ENCODE data around the gene GRK2. TPM values are rescaled to one million over a fixed set of nuclear protein-coding genes. Genes with fewer than 3 reads are reported as not detected.

Gene GRK2
- total and polyA plus RNA-seq, 2 of the 8 experiments (the other 6 are each of a cell fraction or from before 2014, with no cell fraction given), result 47.3 to 49.7 TPM

DNA sequence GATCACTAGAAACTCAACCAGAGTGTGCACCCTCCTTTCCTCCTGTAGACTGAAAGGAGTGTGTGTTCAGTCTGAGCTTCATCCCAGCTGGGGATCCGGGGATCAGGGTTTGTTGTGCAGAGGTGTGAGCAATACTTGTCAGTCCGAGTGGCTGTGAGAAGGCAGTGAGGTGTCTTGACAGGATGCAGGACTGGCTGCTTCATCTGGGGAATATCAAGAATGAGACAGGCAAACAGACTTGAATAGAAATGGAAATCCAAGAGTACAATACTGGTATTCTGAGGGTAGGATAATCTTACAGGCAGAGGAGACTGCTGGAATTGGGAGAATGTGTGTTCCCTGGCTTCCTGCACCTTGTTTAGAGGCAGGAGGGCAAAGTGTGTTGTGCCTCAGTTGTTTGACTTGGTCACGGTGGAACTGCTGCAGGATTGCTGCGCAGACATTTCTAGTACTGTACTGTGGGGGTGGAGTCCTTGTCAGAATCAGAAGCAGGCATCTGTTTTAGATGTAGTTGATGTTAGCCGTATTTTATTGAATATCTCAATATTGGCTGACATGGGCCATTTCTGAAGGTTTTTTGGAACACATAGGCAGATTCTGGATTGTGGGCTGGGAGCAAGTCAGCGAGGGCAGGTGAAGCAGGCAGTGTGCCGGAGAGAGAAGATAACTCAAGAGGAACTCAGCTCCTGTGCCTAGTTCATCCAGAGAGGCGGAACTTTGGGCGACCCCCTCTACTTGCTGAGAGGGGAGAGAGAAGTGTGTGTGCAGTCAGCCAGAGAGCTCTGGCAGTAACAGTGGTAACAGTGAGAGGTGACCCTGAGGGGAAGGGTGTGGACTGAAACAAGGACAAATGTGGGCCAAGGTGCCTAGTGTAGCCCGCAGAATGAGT is 27.1 kb upstream of the GRK2 start:
- Histone ChIP-seq H2AK5ac (ENCODE audit: low read depth, low read length) (peak overlapping the region; percentile 45; the same call in 1 of the 2 replicates), H4K5ac (ENCODE audit: insufficient read length, low read depth, low read length) (no peak overlapping the region), H3K4me2 (ENCODE audit: insufficient read depth in 1 of 2, low read depth in 2 of 2, low read length in 2 of 2) (peak overlapping the region; percentile 79 to 81), H2BK12ac (ENCODE audit: low read depth, low read length) (0 out of 2 replicates have a peak overlapping the region, but pooled peaks have one; percentile 64), H4K8ac (ENCODE audit: extremely low read depth, insufficient read depth, low read length) (peak overlapping the region; percentile 30; the same call in 1 of the 2 replicates), H2BK5ac (ENCODE audit: low read depth, low read length) (peak overlapping the region; percentile 76), H3K27ac (ENCODE audit: low read depth, low read length) (no peak overlapping the region), H4K91ac (replicated peaks; ENCODE audit: insufficient read length, low read length) (no peak overlapping the region), H3K14ac (ENCODE audit: insufficient read length) (no peak overlapping the region), H3K79me1 (ENCODE audit: low read depth, low read length) (peaks cover 7% of the 10 kb centered on the region; the same call in 1 of the 2 replicates), H3K4ac (replicated peaks; ENCODE audit: insufficient read length, low read depth, low read length) (no peak overlapping the region), H2AFZ (ENCODE audit: low read length) (no peak overlapping the region), H3K23me2 (ENCODE audit: low read depth, low read length) (peaks cover 11% of the 10 kb centered on the region), H3K56ac (replicated peaks; ENCODE audit: insufficient read length, low read depth, low read length) (no peak overlapping the region), H3K18ac (ENCODE audit: extremely low read depth, low read length) (peak overlapping the region; percentile 49; the same call in 1 of the 2 replicates), H3K4me3 (ENCODE audit: extremely low read depth in 1 of 4, insufficient read depth in 2 of 4, low read depth in 3 of 4, low read length in 4 of 4) (peak overlapping the region; percentile 8 to 90 (median 42); a peak in 7 of 8 replicates), H3K36me3 (ENCODE audit: control insufficient read depth in 2 of 4, insufficient read depth in 4 of 4, low read length in 3 of 4) (peaks cover 2 to 24% (median 10%) of the 10 kb centered on the region in 4 experiments), H3K27me3 (replicated peaks in 1 of 4; ENCODE audit: control insufficient read depth in 3 of 4, extremely low read depth in 1 of 4, insufficient read depth in 3 of 4, low read length in 3 of 4) (no peaks in the 10 kb centered on the region), H3K9ac (replicated peaks in 1 of 4; ENCODE audit: extremely low read depth in 1 of 4, low read depth in 3 of 4, low read length in 3 of 4) (peak overlapping the region in 2 of 4 experiments; percentile 42 to 45; a peak in 3 of 7 replicates), H3K9me3 (ENCODE audit: insufficient read depth in 2 of 2, low read depth in 1 of 2, low read length in 1 of 2) (no peaks in the 10 kb centered on the region), H3K4me1 (replicated peaks in 1 of 4; ENCODE audit: control insufficient read depth in 3 of 4, insufficient read depth in 4 of 4, low read length in 3 of 4) (peaks cover 6 to 8% (median 7%) of the 10 kb centered on the region in 4 experiments; a peak in 5 of 7 replicates), H3K79me2 (ENCODE audit: control insufficient read depth in 1 of 2, insufficient read depth in 2 of 2, low read length in 2 of 2) (peaks cover 14 to 42% of the 10 kb centered on the region in 2 experiments), H2BK120ac (replicated peaks; ENCODE audit: low read depth, low read length) (no peak overlapping the region), H2BK20ac (ENCODE audit: low read length) (no peak overlapping the region), H4K20me1 (replicated peaks in 1 of 2; ENCODE audit: control insufficient read depth in 1 of 2, insufficient read depth in 2 of 2, low read length in 2 of 2) (peaks cover 3 to 11% of the 10 kb centered on the region in 2 experiments), H2BK15ac (ENCODE audit: low read length) (peak overlapping the region; percentile 89; the same call in 1 of the 2 replicates), H3K23ac (ENCODE audit: insufficient read length) (no peak overlapping the region)
- WGBS, 2 experiments (ENCODE audit: extremely low coverage in 1 of 2, insufficient coverage in 1 of 2, insufficient read length in 1 of 2, insufficient replicate concordance in 2 of 2, low coverage in 1 of 2, low lambda C conversion rate in 2 of 2, missing lambda C conversion rate in 1 of 2), result 53% methylated on average over 10 of the region's 10 CpGs; no CpG with 5 or more reads in 1 of the 2 experiments
- FAIRE-seq (no peak), DNase-seq (ENCODE audit: low read depth in 1 of 2, low spot score in 2 of 2) (no peak)
- POLR2A ChIA-PET (ENCODE audit: partially characterized antibody), result interaction anchor here (0.7 to 3.7 kb wide), 28 partner anchors 12 to 186 kb away, joined by 3 to 23 read pairs (median 4); partner anchors contain the start of genes ANKRD13D, GRK2, KDM2A and POLD4
- CTCF ChIA-PET (ENCODE audit: partially characterized antibody), result interaction anchor here (0.8 to 4.4 kb wide), 10 partner anchors 14 to 158 kb away, joined by 3 to 23 read pairs (median 5); no protein-coding TSS in a partner anchor
- TF ChIP-seq BCL11A (IDR thresholded peaks at IDR 0.05; ENCODE audit: low read depth in 2 of 2, low read length in 2 of 2) (no peak), POLR2A (IDR thresholded peaks at IDR 0.05; ENCODE audit: control extremely low read depth in 1 of 2, low read depth in 2 of 2, low read length in 2 of 2) (no peak), RBBP5 (IDR thresholded peaks at IDR 0.05; ENCODE audit: borderline replicate concordance, low read depth, low read length) (0 out of 2 replicates have a peak, but pooled peaks have one; percentile 34), ASH2L (IDR thresholded peaks at IDR 0.05; ENCODE audit: low read length) (peak; percentile 32), EP300 (IDR thresholded peaks at IDR 0.05; ENCODE audit: borderline replicate concordance in 1 of 2, low read depth in 2 of 2, low read length in 2 of 2) (no peak), RFX5 (IDR thresholded peaks at IDR 0.05; ENCODE audit: borderline replicate concordance, low read depth, low read length) (no peak), SP1 (IDR thresholded peaks at IDR 0.05; ENCODE audit: low read depth, low read length) (no peak)
- TF ChIP-seq, protein P1, sequence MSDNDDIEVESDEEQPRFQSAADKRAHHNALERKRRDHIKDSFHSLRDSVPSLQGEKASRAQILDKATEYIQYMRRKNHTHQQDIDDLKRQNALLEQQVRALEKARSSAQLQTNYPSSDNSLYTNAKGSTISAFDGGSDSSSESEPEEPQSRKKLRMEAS (IDR thresholded peaks at IDR 0.05), result no peak

Measured in H1 (cell line).